ENCODE data around the gene DNASE1L2.
"Not testable (repeated sequence)": the region's sequence is repeated elsewhere in the genome, so short reads cannot be mapped to it uniquely, and the experiment has no call there.

The DNASE1L2 gene

DNA sequence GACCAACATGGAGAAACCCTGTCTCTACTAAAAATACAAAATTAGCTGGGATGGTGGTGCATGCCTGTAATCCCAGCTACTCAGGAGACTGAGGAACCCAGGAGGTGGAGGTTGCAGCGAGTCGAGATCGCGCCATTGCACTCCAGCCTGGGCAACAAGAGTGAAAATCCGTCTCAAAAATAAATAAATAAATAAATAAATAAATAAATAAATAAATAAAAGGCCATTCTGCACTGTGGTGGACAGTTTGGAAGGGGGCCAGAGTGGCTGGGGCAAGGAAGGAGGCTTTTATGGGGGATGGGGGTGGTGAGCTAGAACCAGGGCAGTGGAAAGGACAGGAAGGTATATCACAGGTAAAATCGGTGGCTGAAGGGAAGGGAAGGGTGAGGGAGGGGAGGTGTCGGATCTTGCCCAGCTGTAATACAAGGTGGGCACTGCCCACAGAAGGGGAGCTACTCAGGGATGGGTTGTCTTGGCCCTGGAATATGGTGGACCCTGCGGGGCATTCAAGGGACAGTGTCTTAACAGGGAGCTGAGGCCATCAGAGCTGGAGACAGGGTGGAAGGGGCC is 33.0 kb upstream of the DNASE1L2 start:
- DNase-seq, result not testable (repeated sequence)

DNA sequence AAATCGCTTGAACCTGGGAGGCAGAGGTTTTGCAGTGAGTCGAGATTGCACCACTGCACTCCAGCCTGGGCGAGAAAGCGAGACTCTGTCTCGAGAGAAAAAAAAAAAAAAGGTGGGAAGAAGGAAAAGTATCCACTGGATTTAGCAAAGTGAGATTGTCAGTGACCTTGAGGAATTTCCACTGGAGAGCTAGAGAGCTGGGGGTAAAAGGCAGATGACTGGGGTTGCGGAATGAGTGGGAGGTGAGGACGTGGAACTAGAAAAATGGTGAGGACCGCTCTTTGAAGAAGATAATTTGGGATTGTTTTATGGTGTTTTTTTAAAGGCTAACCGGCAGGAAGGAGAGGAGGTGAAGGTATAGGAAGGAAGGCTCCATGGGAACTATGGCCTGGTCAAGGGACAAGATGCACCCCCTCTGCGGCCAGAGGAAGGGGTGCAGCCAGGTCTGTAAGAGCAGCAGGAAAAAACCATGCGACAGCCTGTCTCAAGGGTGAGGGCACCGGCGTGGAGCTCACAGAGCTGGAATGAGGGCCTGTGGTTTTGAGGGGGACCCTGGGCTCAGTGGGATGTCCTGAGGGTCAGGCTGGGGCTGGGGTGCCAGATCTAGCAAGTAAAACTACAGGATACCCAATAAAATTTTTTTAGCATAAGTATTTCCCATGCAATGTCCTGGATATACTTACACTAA is 31.7 kb upstream of the DNASE1L2 start:
- peak in 1 of 51 donors; percentile 41 for DNase-seq

DNA sequence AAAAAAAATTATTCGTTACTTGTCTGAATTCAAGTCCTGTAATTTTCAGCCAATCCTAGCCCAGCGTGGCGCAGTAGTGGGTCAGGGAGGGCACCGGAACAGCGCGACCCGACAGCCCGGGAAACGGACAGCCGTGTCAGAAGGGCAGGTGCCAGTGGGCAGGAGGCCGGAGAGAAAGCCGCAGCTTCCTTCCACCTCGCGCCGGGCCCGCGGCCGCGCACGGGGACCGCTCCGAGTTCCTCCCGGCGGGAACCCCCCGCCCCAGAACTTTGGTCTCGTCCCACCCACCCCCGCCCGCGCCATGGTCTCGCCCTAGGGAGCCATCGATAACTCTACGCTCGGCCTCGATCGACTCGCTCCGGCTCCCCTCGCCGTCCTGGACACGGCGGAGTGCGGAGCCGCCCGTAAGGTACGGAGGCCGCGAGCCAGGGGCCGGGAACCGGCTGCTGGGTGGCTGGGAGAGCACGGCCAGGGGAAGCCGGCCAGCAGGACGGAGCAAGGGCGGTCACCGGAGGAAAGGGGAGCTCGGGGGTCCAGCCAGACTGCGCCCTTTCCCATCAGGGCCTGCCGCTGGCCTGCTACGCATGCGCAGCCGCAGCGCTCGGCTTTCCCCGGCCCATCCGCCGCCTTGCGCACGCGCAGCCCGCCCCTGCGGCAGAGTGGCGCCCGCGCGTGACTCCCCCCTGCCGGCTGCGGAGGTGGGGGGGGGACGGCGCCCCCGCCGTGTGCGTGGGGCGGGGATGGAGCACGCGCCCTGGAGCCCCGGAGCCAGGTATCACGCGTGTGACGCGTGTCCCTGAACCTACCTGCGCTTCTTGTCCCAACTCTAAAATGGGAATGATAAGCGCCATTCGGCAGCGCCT is 30.9 kb upstream of the DNASE1L2 start, which contains the start of gene MLST8:
Gene MLST8 (plus strand): TSS at position 351 of the 863 bp plus-strand sequence. CDS start 632 bp downstream, outside the sequence.
- DNase-seq, result peak; percentile 30 to 99 (median 87)

DNA sequence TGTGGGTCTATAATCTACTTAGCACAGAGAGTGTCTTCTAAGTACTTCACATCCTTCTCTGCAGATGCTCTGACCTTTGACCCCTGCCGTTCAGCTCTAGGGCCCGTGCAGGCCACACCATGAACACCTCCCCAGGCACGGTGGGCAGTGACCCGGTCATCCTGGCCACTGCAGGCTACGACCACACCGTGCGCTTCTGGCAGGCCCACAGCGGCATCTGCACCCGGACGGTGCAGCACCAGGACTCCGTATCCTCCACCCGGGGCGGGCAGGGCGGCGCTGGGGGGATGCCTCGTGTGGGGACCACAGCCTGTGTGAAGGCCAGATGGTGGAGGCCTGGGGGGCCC is 30.3 kb upstream of the DNASE1L2 start:
- DNase-seq, result peak in 2 of 51 donors; percentile 49 to 54

DNA sequence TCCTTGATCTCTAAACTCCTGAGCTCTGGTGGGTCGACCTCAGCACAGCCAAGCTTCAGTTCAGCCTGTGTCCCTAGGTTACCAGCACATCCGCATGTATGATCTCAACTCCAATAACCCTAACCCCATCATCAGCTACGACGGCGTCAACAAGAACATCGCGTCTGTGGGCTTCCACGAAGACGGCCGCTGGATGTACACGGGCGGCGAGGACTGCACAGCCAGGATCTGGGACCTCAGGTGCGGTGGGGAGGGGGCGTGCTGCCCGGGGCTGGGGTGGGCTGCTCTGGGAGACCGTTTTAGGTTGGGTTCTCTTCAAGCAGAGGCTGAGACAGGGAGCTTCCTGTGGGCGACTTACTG is 29.8 kb upstream of the DNASE1L2 start:
- no peak for DNase-seq

DNA sequence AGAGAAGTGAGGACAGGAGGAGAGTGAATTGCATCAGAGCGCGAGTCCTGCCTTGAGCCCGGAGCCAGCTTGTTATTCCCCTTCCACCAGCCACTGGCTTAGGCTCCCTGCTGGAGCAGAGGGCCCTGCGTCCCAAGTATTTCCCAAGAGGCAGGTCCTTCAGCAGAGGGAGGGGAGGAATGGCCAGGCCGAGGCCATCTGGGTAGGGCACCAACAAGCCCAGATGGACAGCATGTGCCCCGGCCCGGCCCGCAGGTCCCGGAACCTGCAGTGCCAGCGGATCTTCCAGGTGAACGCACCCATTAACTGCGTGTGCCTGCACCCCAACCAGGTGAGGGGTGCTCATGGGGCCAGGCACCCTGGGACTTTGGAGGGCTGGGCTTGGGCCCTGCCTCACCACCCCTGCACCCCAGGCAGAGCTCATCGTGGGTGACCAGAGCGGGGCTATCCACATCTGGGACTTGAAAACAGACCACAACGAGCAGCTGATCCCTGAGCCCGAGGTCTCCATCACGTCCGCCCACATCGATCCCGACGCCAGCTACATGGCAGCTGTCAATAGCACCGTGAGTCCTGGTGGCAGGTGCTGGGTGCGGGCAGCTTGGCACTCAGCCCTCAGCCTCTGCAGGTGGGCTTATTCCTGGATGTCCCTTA is 29.3 kb upstream of the DNASE1L2 start:
- no peak for DNase-seq

DNA sequence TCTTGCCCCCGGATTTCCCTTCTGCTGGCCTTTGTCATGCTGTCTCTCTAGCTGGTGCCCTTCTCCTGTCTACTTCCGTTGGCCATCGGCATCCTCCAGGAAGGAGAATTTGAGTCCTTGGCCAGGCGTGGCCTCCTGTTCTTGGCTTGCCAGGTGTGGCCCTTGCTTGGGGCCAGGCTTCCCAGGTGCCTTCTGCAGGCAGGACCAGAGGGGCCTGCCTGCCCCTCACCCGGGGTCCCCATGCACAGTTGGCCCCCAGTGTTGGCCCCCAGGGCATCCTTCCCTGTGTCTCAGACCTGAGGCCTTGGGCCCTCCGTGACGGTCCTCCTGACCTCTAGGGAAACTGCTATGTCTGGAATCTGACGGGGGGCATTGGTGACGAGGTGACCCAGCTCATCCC is 28.4 kb upstream of the DNASE1L2 start:
- no peak for DNase-seq

DNA sequence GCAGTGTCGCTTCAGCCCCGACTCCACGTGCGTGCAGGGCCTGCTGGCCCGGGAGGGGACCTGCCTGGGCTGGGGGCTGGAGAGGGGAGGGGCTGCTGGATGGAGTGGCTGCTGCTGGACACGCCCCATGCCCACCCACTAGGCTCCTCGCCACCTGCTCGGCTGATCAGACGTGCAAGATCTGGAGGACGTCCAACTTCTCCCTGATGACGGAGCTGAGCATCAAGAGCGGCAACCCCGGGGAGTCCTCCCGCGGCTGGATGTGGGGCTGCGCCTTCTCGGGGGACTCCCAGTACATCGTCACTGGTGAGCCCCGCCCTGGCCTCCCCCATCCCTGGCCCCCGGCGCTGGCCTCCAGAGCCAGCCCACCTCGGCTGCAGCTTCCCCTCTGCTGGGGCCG is 27.9 kb upstream of the DNASE1L2 start:
- DNase-seq, result no peak

DNA sequence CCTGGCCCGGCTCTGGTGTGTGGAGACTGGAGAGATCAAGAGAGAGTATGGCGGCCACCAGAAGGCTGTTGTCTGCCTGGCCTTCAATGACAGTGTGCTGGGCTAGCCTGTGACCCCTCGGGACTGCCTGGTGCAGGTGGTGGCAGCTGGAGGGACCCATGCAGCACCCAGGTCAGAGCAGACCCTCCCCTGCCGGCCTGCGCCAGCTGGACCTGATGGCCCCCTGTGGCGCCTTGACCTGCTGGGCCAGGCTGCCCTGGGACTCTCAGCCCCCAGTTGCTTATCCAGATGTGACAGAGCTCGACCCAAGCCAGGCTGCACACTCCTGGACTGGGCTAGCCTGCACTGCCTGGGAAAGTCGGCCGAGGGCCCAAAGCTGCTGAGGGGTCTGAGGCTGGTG is 27.5 kb upstream of the DNASE1L2 start:
- DNase-seq, result no peak

DNA sequence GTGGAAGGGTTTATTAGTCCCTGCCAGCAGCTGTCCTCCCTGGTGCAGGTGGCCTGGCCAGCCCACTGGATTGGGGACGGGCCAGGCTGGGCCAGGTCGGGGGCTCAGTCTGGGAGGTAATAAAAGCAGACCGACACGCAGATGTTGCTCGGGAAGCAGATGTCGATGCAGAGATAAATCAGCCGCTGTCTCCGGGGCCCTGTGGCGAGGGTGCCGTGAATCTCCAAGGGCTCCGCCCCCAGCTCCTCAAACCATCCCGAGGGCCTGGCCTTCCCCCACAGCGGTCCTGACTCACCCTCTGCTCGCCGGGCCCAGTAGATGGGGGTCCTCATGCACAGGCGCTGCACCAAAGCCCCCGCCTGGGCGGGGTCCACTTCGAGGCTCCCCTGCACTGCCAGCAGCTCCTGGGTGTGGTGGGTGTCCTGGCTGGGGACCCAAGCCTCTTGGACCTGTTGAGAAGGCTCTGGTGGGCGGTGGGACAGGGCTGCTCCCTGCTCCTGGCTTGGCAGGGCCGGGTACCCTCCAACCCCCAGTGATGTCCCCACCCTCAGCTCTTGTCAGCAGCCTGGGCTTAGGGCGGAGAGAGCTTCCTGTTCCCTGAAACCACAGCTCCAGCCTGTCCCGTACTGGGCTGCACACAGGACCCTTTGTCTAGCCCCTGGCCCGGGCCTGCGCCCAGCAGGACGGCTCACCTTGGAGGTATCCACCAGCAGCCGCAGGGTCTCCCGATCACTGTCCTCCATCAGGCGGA is 26.8 kb upstream of the DNASE1L2 start:
- DNase-seq, result no peak

DNA sequence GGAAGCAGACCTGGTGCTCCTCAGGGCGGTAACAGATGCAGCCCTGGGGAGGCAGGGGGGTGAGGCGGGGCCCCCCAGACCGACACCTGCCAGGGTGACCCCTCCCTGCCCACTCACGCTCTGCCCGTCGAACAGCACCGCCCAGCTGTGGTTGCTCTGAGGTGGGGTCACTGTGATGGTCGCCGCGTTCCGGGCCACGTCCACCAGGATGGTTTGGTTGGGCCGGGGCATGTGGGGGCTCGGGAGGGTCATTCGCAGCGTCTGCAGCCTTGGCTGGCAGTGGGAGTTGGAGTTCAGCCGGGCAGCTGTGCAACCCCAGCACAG is 26.3 kb upstream of the DNASE1L2 start:
- no peak for DNase-seq

DNA sequence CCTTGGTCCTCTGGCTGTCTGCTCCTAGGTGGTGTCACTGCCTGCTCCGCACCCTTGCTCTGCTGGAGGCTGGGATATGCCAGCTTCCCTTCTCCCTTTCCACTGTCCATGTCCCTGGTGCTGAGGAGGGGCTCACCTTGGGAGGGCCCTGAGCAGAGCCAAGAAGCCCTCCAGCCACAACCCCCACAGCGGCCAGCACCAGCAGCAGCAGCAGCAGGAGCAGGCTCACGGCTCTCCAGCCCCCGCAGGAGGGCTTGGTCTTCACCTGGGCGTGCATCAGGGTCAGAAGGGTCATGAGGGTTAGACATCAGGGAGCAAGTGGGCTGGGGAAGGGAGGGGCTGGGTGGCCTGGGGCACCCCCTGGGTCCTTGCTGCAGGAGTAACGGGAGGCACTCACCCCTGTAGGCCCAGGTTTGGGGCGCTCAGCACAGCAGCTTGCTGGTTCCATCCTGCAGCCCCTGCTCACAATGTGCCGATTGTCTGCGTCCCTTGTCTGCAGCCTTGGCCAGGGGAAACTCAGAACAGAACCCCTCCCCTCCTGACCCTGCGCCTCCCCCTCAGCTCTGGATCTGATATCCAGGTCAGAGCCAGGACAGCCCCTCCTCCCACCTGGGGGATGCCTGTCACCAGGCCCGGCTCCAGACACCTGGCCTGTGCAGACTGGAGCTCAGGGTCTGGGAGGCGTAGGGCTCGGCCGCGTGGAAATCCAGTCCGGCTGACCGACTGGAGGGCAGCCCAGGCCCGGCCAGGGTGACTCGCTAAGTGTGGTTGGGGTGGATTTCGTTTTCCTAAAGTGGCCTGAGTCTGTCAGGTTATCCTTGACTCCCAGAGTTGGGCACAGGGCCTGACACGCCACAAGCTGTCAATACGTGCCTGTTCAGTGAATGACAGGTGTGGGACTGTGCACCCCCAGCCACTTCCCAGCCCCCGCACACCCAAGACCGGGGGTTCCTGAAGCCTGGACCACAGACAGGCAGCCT is 25.6 kb upstream of the DNASE1L2 start, which contains the start of gene BRICD5:
Gene BRICD5 (minus strand): TSS at position 478 of the 980 bp plus-strand sequence. CDS start 30 bp downstream, at position 448.
- DNase-seq, result no peak

DNA sequence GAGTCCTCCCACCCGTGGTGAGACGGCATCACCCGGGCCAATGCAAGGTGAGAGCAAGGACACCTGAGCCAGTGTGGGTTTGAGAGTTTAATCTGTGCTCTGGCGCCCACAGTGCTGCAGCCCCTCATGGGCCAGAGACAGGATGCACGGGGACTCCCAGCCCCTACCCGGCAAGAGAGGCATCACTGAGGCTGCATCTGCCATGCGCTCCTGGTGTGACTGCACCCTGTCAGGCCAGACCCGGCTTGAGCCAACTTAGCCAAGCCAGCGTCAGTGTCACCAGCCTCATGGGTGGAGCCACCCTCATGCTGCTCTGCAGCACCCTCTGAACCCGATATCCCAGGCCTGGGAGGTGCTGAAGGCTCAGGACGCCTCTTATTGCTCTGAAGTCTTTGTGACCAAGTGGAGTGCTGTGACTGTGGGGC is 24.3 kb upstream of the DNASE1L2 start:
- no peak for DNase-seq

DNA sequence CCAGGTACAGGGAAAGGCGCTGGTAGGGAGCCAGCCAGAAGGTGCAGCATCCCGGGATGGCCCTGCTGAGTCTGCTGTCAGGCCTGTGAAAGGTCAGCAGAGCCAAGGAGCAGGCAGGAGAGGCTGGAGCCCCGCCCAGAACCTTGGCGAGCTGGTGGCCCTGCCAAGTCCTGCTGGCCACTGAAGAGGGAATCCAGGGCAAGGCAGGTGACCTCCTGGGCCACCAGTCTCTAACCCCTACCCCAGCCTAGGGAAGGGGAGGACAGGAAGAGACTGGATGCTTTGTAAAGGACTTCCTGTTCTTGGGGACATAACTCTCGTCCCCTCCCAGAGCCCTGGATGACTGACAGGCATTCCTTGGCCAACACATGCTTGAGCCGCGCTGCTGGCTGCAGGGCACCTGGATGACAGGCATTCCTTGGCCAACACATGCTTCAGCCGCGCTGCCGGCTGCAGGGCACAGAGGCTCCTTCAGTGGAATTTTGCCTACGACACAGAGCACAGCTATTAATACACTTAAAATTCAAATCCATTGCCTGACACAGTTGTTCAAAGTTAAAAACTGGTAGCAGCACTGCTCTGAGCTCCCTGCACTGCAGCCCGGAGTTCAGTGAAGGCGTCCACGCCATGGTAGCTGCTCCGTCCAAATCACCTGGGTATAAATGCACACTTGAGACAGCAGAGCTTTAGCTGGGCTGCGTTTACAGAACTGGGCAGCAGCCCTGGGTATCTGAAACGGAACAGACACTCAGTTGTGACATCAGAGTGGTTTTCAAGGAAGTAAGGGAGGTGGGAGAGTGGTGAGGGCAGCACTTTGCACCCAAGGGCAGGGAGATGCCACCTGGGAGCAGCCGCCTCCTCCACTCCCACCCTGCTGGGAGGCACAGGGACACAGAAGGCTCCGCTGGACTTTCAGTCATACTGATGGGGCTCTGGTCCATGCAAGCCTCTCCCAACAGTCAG is 23.6 kb upstream of the DNASE1L2 start:
- peak in 1 of 51 donors; percentile 21 for DNase-seq

DNA sequence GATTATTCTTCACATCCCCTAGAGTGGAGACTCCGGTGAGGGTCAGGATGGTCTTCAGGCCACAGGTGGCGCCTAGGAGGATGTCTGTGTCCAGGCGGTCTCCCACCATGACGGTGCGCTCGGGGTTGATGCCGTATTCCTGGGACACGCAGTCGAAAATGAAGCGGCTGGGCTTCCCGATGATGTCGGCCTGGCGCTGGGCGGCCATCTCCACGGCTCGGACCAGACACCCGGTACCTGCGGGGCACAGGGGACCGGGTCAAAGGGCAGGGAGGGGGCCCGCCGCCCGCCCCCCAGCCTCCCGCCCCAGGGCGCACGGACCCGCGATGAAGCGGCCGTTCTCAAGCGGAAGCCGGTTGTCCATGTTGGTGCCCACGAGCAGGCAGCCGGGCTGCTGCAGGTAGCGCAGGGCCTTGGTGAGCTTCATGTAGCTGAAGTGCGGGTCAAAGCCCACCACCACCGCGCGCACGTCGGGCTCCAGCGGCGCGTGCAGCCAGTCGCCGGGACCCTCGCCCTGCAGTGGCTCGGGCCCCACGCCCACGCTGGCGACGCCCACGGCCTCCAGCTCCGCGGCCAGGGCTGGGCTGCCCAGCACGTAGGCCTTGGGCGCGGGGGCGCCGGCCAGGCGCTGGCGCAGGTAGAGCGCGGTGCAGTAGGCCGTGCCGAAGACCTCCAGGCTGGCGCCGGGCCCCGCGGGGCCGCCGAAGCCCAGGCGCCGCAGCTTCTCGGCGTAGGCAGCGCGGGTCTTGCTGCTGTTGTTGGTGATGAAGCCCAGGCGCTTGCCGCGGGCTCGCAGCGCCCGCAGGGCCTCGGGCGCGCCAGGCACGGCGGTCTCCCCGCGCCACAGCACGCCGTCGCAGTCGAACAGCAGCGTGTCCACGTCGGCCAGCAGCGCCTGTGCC is 22.2 kb upstream of the DNASE1L2 start:
- no peak for DNase-seq

DNA sequence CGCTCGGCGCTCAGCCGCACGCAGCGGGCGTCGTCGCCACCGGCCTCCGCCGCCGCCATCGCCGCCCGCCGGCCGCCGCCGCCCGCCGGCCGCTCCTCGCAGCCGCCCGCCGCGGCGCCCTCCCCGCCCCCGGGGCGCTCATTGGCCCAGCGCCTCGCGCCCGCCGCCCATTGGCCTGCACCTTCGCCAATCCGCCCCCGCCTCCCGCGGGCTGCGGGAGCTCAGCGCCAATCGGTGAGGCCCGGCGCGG is 21.6 kb upstream of the DNASE1L2 start, which contains the start of gene PGP:
Gene PGP (minus strand): TSS at position 122 of the 250 bp plus-strand sequence. CDS start 63 bp downstream, at position 59.
- no peak for DNase-seq

DNA sequence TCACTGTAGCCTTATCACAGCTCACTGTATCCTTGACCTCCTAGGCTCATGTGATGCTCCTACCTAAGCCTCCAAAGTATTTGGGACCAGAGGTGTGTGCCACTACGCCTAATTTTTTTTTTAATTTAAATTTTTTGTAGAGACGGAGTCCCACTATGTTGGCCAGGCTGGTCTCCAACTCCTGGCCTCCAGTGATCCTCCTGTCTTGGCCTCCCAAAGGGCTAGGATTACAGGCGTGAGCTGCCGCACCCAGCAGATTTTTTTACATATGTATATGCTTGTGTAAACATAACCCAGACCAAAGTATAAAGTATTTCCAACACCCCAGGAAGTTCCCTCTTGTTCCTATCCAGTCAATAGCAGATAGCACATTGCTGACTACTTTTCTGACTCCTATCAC is 19.9 kb upstream of the DNASE1L2 start:
- DNase-seq, result no peak
